ENCODE measurements around the gene TRIM10. TPM values are rescaled to one million over a fixed set of nuclear protein-coding genes. Genes with fewer than 3 reads are reported as not detected.

The TRIM10 gene
- total and polyA plus RNA-seq, 11 donors: not detected

GRCh38 chr6:30198166-30199084, 37.4 kb upstream of the TRIM10 start:
- H3K27ac ChIP-seq: no peak overlapping the region
- 92 to 96% (median 94%) methylated on average over 26 to 34 of the region's 34 CpGs for WGBS, 4 donors
- no peak for DNase-seq
- peak in 1 of 4 donors; percentile 12 for ATAC-seq
- H3K36me3 ChIP-seq: peaks cover 0 to 79% (median 72%) of the 10 kb centered on the region in 9 donors
- peaks cover 0 to 30% (median 4%) of the 10 kb centered on the region in 12 donors for H3K4me1 ChIP-seq
- H3K27me3 ChIP-seq: no peaks in the 10 kb centered on the region
- TF ChIP-seq, protein P1, sequence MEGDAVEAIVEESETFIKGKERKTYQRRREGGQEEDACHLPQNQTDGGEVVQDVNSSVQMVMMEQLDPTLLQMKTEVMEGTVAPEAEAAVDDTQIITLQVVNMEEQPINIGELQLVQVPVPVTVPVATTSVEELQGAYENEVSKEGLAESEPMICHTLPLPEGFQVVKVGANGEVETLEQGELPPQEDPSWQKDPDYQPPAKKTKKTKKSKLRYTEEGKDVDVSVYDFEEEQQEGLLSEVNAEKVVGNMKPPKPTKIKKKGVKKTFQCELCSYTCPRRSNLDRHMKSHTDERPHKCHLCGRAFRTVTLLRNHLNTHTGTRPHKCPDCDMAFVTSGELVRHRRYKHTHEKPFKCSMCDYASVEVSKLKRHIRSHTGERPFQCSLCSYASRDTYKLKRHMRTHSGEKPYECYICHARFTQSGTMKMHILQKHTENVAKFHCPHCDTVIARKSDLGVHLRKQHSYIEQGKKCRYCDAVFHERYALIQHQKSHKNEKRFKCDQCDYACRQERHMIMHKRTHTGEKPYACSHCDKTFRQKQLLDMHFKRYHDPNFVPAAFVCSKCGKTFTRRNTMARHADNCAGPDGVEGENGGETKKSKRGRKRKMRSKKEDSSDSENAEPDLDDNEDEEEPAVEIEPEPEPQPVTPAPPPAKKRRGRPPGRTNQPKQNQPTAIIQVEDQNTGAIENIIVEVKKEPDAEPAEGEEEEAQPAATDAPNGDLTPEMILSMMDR (IDR thresholded peaks at IDR 0.05): no peak
- TF ChIP-seq POLR2A (IDR thresholded peaks at IDR 0.05): no peak
- no peaks in the 10 kb centered on the region for H3K9me3 ChIP-seq
- intact Hi-C loops (cut with DNase I): no loop called here
- H3K4me3 ChIP-seq: no peak overlapping the region

GRCh38 chr6:30196376-30196775, 35.4 kb upstream of the TRIM10 start:
- Histone ChIP-seq H3K27me3 (no peaks in the 10 kb centered on the region), H3K4me3 (no peak overlapping the region), H3K27ac (no peak overlapping the region), H3K36me3 (peaks cover 0 to 93% (median 90%) of the 10 kb centered on the region in 9 donors), H3K4me1 (peaks cover 0 to 10% (median 0%) of the 10 kb centered on the region in 12 donors), H3K9me3 (no peaks in the 10 kb centered on the region)
- DNase-seq (no peak), ATAC-seq (no peak)
- no peak for TF ChIP-seq POLR2A (IDR thresholded peaks at IDR 0.05)
- TF ChIP-seq, protein P1 (IDR thresholded peaks at IDR 0.05): no peak
- intact Hi-C loops (cut with DNase I): no loop called here
- WGBS, 4 donors: 93 to 96% (median 95%) methylated on average over 11 to 12 of the region's 12 CpGs

DNA sequence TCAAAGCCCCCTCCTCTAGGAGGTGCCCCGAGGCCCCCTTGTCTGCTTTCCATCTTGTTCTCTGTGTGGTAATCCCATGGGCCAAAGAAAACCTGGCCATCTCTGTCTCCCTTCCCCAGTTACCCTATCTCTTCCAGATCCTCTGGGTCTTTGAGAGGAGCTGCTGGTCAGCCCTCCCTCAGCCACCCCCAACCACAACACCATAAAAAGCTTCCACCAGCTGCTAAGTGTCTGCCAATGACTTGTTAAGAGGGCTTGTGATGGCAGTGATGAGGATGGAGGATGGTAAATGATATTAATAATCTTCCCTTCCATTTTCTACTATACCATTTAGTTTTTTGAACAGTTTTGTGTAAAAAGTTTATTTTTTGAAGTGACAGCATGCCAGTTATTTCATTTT, 34.9 kb upstream of the TRIM10 start:
- WGBS, 4 donors: 88 to 100% (median 94%) methylated on average over 1 of the region's 1 CpG
- intact Hi-C loops (cut with DNase I): no loop called here

More for the DNA sequence above, 34.9 kb upstream of the TRIM10 start:
- no peaks in the 10 kb centered on the region for H3K9me3 ChIP-seq
- peaks cover 0 to 95% (median 92%) of the 10 kb centered on the region in 9 donors for H3K36me3 ChIP-seq
- no peak for ATAC-seq
- H3K4me1 ChIP-seq: peaks cover 0 to 6% (median 0%) of the 10 kb centered on the region in 12 donors
- no peak for DNase-seq
- no peaks in the 10 kb centered on the region for H3K27me3 ChIP-seq
- TF ChIP-seq POLR2A (IDR thresholded peaks at IDR 0.05): no peak
- TF ChIP-seq, protein P1 (IDR thresholded peaks at IDR 0.05): no peak
- no peak overlapping the region for H3K27ac ChIP-seq
- no peak overlapping the region for H3K4me3 ChIP-seq
